PFSK-1 (cell line): ENCODE data around the gene CD44.

Source experiments
- POLR2AphosphoS5 ChIP-seq: IDR thresholded peaks from 2 replicates; pipeline ENCODE4 v1.6.1; 2012; ENCODE audit warnings: low read depth, mild to moderate bottlenecking, control low read depth, low read length, moderate library complexity
- TAF1 ChIP-seq: IDR thresholded peaks from 2 replicates; pipeline ENCODE4 v1.6.1; 2012; ENCODE audit warnings: low read length, control low read depth, borderline replicate concordance; ENCODE audit not compliant: insufficient read depth

DNA sequence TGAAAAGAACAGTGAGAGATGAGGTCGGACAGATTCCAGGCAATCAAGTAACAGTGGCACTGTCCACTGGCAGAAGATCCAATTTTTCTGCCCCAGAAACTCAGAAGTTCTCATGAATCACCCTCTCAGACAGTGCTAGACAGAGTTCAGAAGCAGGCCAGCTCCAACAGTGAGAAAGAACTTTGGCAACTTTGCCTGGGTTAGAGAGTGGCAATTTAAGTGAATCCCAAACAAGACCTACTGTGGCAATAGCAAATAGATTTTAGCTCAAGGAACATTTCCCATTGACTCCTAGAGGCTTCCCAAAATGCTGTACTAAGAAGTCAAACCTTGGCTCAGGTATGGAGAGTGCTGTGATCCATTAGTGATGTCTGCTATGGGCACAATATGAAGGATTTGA, 12.3 kb downstream of the CD44 start:
- TF ChIP-seq TAF1 (no peak), POLR2AphosphoS5 (no peak)
